Activated T-cell treated with anti-CD3 and anti-CD28 coated beads for 24 hours (primary cell): ENCODE data around the gene UGT1A6.
"Not testable (repeated sequence)": the region's sequence is repeated elsewhere in the genome, so short reads cannot be mapped to it uniquely, and the experiment has no call there.

Experiments used
- DNase-seq: peaks from one replicate; pipeline ENCODE4 v3.0.0-alpha.2; 2020; ENCODE audit warnings: low read depth

UGT1A6 gene

GRCh38 chr2:233692648-233693047 lies at the start of gene UGT1A6:
Gene UGT1A6, plus strand, starts transcription at chr2:233692890. Its CDS starts 115 bp downstream, at chr2:233693005.
- DNase-seq, result no peak

- DNase-seq, result no peak
Observed at GRCh38 chr2:233643128-233643527, 49.6 kb upstream of the UGT1A6 start.

- not testable (repeated sequence) for DNase-seq
Observed at GRCh38 chr2:233646033-233646432, 46.7 kb upstream of the UGT1A6 start.

- no peak for DNase-seq
Observed at GRCh38 chr2:233650981-233651380, 41.7 kb upstream of the UGT1A6 start.

GRCh38 chr2:233651430-233651829 lies 41.3 kb upstream of the UGT1A6 start:
- DNase-seq, result no peak

GRCh38 chr2:233654501-233654900 lies 38.2 kb upstream of the UGT1A6 start:
- no peak for DNase-seq

GRCh38 chr2:233655043-233655442 lies 37.6 kb upstream of the UGT1A6 start:
- DNase-seq, result no peak

- DNase-seq, result not testable (repeated sequence)
Observed at GRCh38 chr2:233655943-233656342, 36.7 kb upstream of the UGT1A6 start.

- DNase-seq, result no peak
Observed at GRCh38 chr2:233656443-233656842, 36.2 kb upstream of the UGT1A6 start.

- no peak for DNase-seq
Observed at GRCh38 chr2:233658610-233659009, 34.1 kb upstream of the UGT1A6 start.

GRCh38 chr2:233663911-233664310 lies 28.8 kb upstream of the UGT1A6 start:
- DNase-seq, result no peak

- no peak for DNase-seq
Observed at GRCh38 chr2:233668605-233669260, 24.0 kb upstream of the UGT1A6 start.

GRCh38 chr2:233671290-233672161 lies 21.2 kb upstream of the UGT1A6 start, which contains the start of gene UGT1A9:
Gene UGT1A9, plus strand, starts transcription at chr2:233671898. Its CDS starts 37 bp downstream, at chr2:233671935.
- no peak for DNase-seq

GRCh38 chr2:233672886-233673285 lies 19.8 kb upstream of the UGT1A6 start:
- no peak for DNase-seq

- no peak for DNase-seq
Observed at GRCh38 chr2:233673896-233674295, 18.8 kb upstream of the UGT1A6 start.

GRCh38 chr2:233674314-233674713 lies 18.4 kb upstream of the UGT1A6 start:
- no peak for DNase-seq

GRCh38 chr2:233674995-233675394 lies 17.7 kb upstream of the UGT1A6 start:
- no peak for DNase-seq

GRCh38 chr2:233676046-233676445 lies 16.6 kb upstream of the UGT1A6 start:
- DNase-seq, result no peak

- DNase-seq, result no peak
Observed at GRCh38 chr2:233679196-233679595, 13.5 kb upstream of the UGT1A6 start.

GRCh38 chr2:233680361-233681045 lies 12.2 kb upstream of the UGT1A6 start:
- no peak for DNase-seq

- DNase-seq, result no peak
Observed at GRCh38 chr2:233681521-233682099, 11.1 kb upstream of the UGT1A6 start, which contains the start of gene UGT1A7. Gene UGT1A7, plus strand, starts transcription at chr2:233681901. Its CDS starts 37 bp downstream, at chr2:233681938.

- no peak for DNase-seq
Observed at GRCh38 chr2:233684640-233685039, 8.1 kb upstream of the UGT1A6 start.
